Effector CD4-positive, alpha-beta T cell (primary cell): ENCODE data around the gene DAZAP1.

Experiments used
- DNase-seq: peaks from one replicate; pipeline ENCODE4 v3.0.0-alpha.2; 2020

DAZAP1 gene

DNA sequence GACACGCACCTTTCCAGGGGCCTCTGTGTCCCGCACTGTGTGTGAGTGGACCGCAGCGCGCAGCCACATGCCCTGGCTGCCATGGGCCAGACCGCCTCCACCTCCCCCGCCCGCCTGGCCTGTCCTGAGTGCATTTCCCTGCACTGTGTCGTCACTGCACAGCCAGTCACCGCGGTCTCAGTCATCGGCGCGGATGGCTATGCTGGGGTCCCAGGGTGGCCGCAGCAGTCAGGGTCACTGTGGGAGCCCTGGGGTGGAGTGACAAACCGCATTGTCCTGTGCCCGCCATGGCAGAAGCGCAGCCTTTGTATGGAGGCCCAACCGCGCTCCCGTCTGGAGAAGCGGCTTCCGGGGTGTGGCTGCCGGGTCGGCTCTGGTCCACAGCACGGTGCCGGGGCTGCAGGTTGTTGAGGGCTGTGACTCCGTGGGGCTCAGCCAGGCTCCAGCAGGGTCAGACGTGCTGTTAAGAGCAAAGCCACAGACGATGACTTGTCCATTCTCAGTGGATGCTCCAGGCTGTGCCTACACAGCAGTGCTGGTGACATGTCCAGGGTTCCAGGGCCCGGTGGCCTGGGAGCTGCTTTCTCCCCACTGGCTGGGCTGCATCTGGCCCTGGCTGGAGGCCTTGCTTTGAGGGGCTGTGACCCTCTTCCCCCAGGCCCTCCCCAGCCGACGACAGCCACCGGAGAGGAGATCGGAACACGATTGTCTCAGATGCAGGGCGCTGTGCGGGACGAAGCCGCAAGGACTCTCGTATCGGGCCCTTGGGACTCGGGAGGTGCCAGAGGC lies 30.0 kb upstream of the DAZAP1 start:
- no peak for DNase-seq

DNA sequence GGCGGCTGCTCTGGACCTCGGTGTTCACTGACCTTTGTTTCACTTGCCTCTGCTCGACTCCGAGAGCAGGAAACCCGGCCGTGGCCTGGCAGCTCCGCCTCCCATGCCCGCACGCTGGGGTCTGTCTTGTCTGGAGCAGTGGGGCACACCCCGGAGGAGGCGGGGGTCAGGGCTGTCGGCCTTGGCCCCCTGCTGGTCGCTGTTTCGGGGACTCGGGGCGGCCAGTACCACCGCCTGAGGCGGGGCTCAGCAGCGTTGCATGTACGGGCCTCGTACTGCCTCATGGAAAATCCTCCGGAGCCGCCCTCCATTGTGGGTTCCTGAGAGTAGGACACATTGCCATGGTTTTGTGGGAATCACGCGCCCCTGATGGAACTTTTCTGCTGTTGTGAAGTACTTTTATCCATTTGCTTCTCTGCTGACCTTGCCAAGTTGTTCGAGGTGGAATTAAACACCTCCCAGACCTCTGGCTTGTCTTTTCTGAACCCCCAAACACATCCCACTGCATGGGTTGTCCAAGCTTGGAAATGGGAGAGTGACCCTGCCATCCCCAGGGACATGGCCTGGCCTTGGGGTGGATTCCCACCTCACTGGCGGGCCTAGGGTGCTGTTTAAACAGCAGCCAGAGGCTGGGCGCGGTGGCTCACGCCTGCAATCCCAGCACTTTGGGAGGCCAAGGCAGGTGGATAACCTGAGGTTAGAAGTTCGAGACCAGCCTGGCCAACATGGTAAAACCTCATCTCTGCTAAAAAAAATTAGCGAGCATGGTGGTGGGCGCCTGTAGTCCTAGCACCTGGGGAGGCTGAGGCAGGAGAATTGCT lies 29.2 kb upstream of the DAZAP1 start:
- no peak for DNase-seq

DNA sequence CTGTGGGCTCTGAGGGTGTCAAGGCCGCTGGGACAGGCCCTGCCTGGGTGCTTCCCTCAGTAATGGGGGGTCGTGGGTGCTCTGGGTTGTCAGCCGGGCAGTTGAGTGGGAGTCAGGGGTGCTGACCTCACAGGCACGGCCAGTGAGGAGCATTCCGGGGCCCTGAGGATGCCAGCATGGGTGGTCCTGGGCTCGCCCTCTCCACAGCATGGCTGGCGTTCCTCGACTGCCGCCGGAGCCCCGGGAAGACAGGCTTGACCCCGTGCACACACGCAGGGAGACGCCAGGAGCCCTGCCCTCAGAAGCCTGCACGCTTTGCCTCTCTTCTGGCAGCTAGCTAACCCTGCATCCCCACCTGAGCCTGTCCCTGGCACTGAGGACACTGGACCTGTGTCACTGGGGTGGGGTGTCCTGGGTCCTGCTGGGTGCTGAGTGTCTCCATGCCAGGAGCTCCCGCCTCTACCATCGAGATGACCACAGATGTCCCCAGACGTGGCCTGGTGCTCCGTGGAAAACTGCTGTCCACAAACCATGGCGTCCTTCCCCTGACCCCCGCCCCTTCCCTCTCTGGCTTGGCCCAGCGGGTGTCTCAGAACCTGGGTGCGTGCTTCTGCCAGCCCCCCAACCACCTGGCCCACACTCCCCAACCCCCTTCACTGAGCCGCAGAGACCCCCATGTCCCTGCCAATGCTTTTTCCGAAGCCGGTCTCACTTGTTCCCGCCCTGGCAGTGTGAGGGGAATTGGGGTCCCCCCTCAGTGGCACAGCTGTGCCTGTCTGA lies 28.1 kb upstream of the DAZAP1 start:
- DNase-seq, result no peak

DNA sequence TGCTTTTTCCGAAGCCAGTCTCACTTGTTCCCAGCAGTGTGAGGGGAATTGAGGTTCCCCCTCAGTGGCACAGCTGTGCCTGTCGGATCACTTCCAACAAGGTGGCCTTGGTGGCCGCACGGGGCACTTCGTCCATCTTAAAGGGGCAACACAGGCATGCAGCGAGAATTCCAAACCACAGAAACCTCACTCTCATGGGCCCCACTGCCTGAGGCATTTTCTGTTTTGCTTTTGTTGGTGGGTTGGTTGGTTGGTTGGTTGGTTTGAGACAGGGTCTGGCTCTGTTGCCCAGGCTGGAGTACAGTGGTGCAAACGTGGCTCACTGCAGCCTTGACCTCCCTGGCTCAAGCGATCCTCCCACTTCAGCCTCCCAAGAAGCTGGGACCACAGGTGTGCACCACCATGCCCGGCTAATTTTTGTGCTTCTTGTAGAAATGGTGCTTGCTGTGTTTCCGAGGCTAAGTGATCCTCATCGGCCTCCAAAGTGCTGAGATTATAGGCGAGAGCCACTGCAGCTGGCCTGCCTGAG lies 27.4 kb upstream of the DAZAP1 start:
- DNase-seq, result no peak

DNA sequence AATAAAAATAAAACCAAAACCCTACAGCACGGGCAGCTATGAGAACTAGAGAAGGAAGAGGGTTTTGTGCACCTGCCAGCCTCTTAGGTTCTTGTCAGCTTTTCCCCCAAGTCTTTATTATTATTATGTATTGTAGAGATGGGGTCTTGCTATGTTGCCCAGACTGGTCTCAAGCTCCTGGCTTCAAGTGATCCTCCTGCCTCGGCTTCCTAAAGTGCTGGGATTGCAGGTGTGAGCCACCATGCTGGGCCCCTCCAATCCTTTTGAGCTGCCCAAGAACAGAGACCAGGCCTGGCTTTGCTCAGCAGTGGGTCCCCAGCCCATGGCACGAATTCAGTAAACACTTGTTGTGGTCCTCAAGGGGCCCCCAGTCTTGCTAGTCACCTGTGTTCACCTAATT lies 25.1 kb upstream of the DAZAP1 start:
- no peak for DNase-seq

DNA sequence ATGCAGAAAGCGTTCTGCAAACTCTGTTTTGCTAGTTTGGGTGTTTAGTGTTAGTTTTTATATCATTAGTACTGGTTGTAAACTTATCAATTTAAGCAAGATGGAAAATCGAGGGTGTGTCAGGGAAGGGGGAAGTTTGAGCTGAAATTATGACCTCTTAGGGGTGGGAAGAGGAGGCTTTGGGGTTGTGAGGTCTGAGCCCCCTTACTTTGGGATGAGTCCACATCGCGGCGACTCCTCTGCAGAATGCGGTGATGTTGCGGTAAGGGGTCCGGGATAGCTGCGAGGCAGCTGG lies 24.4 kb upstream of the DAZAP1 start:
- DNase-seq, result no peak

DNA sequence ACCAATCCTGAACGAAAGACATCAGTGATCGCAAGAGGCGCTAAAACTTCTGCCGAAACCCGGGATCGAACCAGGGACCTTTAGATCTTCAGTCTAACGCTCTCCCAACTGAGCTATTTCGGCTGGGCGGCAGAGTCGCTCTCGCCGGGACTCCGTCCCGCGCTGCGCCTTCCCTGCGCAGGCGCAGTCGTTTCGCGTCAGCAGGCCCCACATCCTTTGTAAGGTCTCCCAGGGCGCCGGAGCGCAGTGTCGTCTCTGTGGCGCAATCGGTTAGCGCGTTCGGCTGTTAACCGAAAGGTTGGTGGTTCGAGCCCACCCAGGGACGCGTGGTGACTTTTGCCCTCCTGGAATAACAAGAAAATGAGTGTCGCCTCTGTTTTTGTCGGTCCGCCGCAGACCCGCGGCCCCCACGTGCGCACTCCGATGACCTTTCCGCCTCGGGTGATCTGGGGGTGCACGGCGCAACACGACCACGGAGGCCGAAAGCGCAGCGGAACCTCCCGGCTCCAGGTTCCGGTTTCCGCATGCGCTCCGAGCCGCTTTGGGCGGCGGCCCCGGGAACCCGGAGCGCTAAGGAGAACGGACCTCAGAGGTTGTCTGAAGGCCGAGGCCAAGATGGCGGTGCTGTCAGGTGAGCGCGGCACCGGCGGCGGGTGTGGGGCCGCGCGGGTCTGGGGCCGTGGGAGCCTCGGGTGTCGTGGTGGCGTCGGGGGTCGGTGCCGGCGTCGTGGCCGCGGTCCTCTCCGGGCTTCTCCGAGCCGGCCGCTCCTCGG lies 23.9 kb upstream of the DAZAP1 start, which contains the start of gene NDUFS7:
NDUFS7 (plus strand) TSS at position 596 of the 773 bp plus-strand sequence; CDS start at position 616, 20 bp downstream.
- peak; percentile 89 for DNase-seq

DNA sequence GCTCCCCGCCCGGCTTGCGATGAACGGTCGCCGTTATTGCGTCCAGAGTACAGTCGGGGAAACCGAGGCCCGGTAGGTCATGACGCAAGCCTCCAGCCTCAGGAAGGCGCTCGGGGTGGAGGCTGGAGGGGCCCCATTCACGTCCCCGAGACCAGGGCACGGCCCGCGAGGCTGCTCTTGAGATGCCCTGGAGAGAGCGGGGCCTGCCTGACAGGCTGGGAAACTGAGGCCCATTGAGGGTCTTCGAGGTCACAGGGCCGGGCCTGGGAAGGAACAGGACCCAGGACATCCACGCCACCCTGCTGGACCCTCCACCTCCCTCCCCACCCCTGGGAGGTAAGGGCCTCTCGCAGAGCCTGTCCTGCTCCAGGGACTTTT lies 23.3 kb upstream of the DAZAP1 start:
- DNase-seq, result no peak

DNA sequence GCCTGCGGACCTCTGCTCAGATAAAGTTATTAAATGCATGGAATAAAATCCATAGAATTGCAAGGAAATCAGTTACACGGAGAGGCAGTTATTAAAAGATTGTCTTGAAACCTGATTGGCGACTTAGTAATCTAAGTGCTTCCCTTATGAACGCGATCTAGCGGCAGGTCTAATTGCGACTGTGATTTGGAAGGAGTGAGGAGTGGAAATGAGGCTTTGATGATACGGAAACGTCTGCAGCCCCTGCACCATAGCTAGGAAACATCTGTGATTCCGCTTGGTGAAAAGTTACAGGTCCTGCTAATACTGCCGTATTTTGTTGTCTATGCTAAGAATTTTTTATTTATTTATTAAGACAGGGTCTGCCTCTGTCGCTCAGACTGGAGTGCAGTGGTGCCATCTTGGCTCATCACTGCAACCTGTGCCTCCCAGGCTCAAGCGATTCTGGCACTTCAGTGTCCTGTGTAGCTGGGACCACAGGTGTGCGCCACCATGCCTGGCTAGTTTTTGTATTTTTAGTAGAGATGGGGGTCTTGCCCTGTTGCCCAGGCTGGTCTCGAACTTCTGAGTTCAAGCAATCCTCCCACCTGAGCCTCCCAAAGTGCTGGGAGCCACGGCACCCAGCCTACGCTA lies 22.8 kb upstream of the DAZAP1 start:
- DNase-seq, result no peak

DNA sequence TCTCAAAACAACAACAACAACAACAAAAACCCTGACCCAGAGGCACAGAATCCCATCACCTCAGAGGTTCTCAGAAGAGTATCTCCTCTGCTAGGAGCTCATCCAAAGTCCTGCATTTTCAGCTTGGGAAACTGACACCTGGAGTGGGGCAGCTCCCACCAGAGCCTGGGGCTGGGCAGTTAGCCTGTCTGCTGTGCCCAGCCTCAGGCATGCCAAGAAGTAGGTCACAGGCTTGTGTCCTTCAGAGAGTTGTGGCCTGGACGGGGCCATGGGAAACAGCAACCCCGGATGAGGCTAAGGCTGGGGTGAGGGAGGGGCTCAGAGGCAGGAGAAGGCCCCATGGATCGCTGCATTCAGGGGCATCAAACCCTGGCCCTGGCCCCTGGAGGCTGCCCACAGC lies 21.6 kb upstream of the DAZAP1 start:
- DNase-seq, result no peak

DNA sequence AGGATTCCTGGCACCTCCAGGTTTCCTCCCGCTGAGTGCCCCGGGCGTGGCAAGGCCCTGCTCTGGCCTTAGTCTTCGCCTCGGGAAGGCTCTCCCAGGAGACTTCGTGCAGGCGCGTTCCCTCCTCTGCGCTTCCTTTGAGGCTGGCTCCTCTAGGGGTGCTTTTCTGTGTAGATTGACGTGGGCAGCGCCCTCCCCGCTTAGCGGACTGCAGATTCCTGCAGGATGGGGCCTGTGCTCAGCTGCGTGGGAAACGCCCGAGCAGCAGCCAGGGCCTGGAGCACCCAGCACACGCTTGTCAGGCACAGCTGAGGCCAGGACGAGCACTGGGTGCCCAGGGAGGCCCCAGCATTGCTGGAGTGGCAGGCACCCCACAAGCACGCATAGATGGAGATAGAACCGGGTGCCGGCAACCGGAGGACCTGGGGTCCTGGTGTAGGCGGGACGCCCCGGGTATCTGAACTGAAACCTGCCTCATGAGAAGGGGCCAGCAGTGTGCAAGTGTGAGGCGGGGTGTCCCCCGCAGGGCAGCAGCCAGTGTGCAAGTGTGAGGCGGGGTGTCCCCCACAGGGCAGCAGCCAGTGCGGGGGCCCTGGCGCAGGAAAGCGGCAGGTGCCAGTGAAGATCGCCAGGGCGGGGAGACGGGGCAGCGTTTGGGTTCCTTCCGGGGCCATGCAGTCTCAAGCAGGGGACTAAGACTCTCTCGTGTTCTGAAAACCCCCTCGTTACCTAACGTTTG lies 20.3 kb upstream of the DAZAP1 start:
- no peak for DNase-seq

DNA sequence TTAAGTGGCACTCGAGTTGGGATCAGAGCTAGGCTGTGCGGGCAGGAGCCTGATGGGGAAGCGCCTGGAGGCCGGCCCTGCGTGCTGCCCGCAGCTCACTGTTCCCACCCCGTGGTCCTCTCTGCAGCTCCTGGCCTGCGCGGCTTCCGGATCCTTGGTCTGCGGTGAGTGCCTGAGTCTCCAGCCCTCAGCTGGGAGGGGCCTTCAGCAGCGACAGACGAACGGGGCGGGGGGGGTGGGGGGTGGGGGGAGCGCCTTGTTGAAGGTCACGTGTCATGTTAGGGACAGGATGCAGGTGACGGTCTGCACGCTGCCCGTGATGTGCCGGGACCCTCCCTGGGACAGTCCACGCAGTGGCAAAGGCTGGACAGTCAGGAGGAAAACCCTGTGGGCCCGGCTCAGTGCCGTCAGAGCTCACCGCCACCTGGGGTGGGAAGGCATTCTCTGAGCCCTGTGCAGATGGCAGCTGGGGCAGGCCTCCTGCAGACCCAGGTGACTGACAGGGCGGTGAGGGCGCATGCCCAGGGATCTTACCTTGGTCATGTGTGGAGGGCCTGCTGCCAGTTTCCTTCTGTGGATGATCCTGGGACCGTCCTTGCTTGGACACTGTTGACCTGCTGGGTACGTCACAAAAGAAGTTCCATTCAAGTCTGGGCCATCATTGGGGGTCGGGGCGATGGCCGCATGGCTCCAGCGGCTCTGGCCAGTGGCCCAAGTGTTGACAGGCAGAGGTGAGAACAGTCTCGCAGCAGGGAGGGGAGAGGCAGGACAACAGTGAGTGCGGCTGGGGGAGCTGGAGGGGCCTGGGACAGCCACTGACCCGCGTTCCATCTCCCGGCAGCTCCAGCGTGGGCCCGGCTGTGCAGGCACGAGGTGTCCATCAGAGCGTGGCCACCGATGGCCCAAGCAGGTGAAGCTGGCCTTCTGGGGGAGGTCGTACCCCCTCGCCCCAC lies 19.4 kb upstream of the DAZAP1 start:
- DNase-seq, result no peak

DNA sequence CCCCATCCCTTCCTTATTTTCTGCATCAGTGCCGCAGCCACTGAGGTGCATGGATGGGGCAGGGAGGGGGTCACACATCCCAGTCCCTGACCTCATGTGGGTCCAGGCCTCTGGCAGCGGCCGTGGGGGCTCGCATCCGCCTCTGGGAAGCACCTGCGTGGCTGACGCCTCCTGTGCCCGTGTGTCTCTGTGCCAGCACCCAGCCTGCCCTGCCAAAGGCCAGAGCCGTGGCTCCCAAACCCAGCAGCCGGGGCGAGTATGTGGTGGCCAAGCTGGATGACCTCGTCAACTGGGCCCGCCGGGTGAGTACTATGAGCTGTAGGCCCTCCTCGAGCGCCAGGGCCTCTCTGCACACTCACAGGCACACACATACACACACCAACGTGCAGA lies 18.8 kb upstream of the DAZAP1 start:
- no peak for DNase-seq

DNA sequence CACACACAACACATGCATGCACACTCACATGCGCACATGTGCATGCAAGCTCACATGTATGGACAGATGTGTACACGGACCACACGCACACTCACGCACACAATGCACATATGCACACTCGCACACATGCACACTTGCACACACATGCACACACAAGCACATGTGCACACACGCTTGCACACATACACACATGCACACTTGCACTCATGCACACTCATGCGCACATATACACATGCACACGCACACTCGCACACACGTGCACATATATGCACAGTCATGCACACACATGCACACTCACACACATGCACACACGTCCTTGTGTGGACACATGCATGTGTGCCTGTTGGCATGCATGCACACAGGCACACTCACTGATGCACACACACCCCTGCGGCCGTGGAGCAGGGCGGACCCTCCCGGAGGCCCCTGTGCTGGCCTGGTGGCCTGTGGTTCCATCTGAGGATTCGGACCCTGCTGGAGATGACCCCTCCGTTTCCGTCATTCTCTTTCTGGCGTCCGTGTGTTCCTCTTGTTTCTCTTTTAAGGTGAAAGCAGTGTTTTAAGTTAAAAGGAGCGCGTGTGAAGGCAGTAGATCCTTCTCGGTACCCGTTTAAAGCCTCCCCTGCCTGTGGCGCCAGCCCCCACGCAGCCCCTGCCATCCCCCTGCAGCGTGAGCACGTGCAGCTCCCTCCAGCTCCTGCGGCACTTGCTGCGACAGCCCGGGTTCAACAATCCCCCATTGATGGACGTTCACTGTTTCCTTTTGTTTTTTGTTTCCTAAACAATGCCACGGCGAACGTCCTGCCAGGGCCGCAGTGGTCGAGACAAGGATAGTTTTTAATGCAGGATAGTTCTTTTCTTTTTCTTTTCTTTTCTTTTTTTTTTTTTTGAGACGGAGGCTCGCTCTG lies 18.1 kb upstream of the DAZAP1 start:
- DNase-seq, result no peak

DNA sequence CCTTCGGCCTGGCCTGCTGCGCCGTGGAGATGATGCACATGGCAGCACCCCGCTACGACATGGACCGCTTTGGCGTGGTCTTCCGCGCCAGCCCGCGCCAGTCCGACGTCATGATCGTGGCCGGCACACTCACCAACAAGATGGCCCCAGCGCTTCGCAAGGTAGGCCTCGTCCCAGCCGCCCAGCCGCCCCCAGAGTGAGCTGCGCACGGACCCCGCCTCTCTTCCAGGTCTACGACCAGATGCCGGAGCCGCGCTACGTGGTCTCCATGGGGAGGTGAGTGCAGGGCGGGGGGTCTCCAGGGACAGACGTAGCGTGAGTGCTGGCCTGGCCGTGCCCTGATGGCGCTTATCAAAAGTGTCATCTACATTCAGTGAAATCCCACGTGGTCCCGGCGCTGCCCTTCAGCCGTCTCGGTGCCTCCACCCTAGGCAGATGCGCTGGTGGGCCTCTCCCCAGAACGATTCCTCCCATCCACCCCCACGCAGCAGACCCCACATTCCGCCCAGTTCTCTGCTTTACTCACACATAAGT lies 16.4 kb upstream of the DAZAP1 start:
- DNase-seq, result no peak

DNA sequence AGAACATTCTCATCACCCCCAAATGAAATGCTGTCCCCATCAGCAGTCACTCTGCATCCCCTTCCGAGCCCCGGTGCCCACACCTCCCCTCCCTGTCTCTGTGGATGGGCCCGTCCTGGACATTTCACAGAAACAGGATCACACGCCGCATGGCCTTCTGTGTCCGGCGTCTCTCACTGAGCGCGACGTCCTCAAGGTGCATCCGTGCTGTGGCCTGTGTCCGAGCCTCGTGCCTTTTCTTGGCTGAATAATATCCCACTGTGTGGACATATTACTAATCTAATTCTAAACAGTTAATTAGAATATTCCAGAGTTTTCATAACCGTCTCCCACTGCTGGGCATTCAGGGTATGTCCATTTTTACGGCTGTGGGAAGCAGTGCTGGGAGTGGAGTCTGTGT lies 15.0 kb upstream of the DAZAP1 start:
- DNase-seq, result no peak

DNA sequence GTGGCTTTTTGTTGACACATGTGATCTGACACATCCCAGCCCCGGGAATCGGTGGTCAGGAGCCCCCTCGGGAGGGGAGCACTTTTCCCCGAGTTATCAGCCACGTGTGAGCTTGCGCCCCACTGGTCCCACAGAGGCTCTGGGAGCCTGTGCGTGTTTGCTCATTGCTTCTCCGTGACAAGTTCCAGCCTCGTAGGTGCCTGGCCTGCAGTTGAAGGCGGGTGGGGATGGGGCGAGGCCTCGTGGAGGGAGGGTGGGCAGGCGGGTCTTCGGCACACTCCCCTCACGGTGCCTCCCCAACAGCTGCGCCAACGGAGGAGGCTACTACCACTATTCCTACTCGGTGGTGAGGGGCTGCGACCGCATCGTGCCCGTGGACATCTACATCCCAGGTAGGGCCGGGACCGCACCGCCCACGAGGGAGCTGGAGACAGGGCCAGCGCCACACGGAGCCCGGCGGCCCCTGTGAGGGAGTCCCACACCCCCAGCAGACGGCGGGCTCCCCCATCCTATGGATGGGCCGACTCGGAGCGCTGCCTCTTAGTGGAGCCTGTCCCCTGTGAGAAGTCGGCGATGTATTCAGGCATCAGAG lies 14.4 kb upstream of the DAZAP1 start:
- no peak for DNase-seq

DNA sequence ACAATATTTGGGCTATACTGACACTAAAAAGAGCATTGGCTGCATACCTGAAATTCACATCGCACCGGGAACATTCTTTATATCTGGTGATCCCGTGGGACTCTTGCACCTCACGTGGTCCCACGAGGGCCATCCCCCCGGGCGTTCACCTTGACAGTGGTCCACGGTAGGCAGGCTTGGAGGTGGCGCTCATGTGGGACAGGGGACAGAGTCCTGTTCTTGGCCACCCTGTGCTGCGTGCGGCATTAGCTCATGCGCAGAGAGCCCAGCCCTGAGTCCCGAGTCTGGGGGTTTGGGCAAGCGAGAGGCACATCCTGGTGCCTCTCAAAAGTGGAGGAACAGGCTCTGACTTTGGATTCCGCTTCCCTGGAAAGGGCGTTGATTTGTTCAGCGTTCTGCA lies 13.5 kb upstream of the DAZAP1 start:
- DNase-seq, result no peak
